ENCODE measurements around the gene FCER1G.
"Not testable (repeated sequence)": the region's sequence is repeated elsewhere in the genome, so short reads cannot be mapped to it uniquely, and the experiment has no call there.

Gene FCER1G

GRCh38 chr1:161222175-161223019 is 7.3 kb downstream of the FCER1G start:
- POLR2A ChIA-PET: interaction anchor here (0.5 to 0.6 kb wide), 2 partner anchors 64 to 938 kb away, joined by 3 read pairs; no protein-coding TSS in a partner anchor
- H3K36me3 ChIP-seq (ENCODE audit: control insufficient read depth in 4 of 4, insufficient read depth in 4 of 4, low read length in 3 of 4): peaks cover 0 to 14% (median 0%) of the 10 kb centered on the region in 4 experiments

GRCh38 chr1:161223805-161224694 is 9.0 kb downstream of the FCER1G start:
- WGBS (ENCODE audit: insufficient coverage): 100% methylated on average over 2 of the region's 7 CpGs
- ChIA-PET CTCF (interaction anchor here (0.6 to 16.6 kb wide), 13 partner anchors 8 to 158 kb away, joined by 3 to 316 read pairs (median 5); partner anchors contain the start of genes CFAP126 and NDUFS2), POLR2A (interaction anchor here (0.7 kb wide), 1 partner anchor 89 kb away, joined by 3 read pairs; no protein-coding TSS in a partner anchor)
- Histone ChIP-seq H3K4me1 (ENCODE audit: control extremely low read depth in 1 of 4, control insufficient read depth in 4 of 4, insufficient read depth in 4 of 4, low read length in 3 of 4) (peaks cover 2 to 33% (median 30%) of the 10 kb centered on the region in 4 experiments), H3K4me3 (ENCODE audit: control insufficient read depth in 1 of 7, extremely low read depth in 1 of 7, insufficient read depth in 4 of 7, low read depth in 2 of 7, low read length in 6 of 7) (no peak overlapping the region), H3K27ac (ENCODE audit: insufficient read depth in 1 of 2, low read depth in 1 of 2, low read length in 2 of 2, poor library complexity in 1 of 2, severe bottlenecking in 2 of 2) (no peak overlapping the region), H3K27me3 (replicated peaks in 2 of 5; ENCODE audit: control insufficient read depth in 4 of 5, insufficient read depth in 5 of 5, low read length in 4 of 5) (no peaks in the 10 kb centered on the region), H3K9me3 (ENCODE audit: control extremely low read depth in 1 of 5, control insufficient read depth in 4 of 5, insufficient read depth in 2 of 5, low read depth in 1 of 5, low read length in 4 of 5) (no peaks in the 10 kb centered on the region), H3K36me3 (ENCODE audit: control insufficient read depth in 4 of 4, insufficient read depth in 4 of 4, low read length in 3 of 4) (peaks cover under 1 to 19% (median 5%) of the 10 kb centered on the region in 4 experiments)
- DNase-seq: no peak

More at GRCh38 chr1:161222175-161223019, 7.3 kb downstream of the FCER1G start:
- DNase-seq: no peak
- Histone ChIP-seq H3K27ac (ENCODE audit: insufficient read depth in 1 of 2, low read depth in 1 of 2, low read length in 2 of 2, poor library complexity in 1 of 2, severe bottlenecking in 2 of 2) (no peak overlapping the region), H3K4me1 (ENCODE audit: control extremely low read depth in 1 of 4, control insufficient read depth in 4 of 4, insufficient read depth in 4 of 4, low read length in 3 of 4) (peaks cover 2 to 30% (median 23%) of the 10 kb centered on the region in 4 experiments), H3K9me3 (ENCODE audit: control extremely low read depth in 1 of 5, control insufficient read depth in 4 of 5, insufficient read depth in 2 of 5, low read depth in 1 of 5, low read length in 4 of 5) (no peaks in the 10 kb centered on the region), H3K27me3 (replicated peaks in 2 of 5; ENCODE audit: control insufficient read depth in 4 of 5, insufficient read depth in 5 of 5, low read length in 4 of 5) (no peaks in the 10 kb centered on the region), H3K4me3 (ENCODE audit: control insufficient read depth in 1 of 7, extremely low read depth in 1 of 7, insufficient read depth in 4 of 7, low read depth in 2 of 7, low read length in 6 of 7) (no peak overlapping the region)
- 97% methylated on average over 4 of the region's 6 CpGs for WGBS (ENCODE audit: insufficient coverage)
- CTCF ChIA-PET: interaction anchor here (0.6 to 16.6 kb wide), 17 partner anchors 15 to 168 kb away, joined by 3 to 316 read pairs (median 3); partner anchors contain the start of genes ADAMTS4, CFAP126 and NDUFS2

GRCh38 chr1:161224695-161225087 is 9.6 kb downstream of the FCER1G start:
- H3K9me3 ChIP-seq (ENCODE audit: control extremely low read depth in 1 of 5, control insufficient read depth in 4 of 5, insufficient read depth in 2 of 5, low read depth in 1 of 5, low read length in 4 of 5); H3K4me3 ChIP-seq (ENCODE audit: control insufficient read depth in 1 of 7, extremely low read depth in 1 of 7, insufficient read depth in 4 of 7, low read depth in 2 of 7, low read length in 6 of 7); DNase-seq; H3K27me3 ChIP-seq (replicated peaks in 2 of 5; ENCODE audit: control insufficient read depth in 4 of 5, insufficient read depth in 5 of 5, low read length in 4 of 5); H3K27ac ChIP-seq (ENCODE audit: insufficient read depth in 1 of 2, low read depth in 1 of 2, low read length in 2 of 2, poor library complexity in 1 of 2, severe bottlenecking in 2 of 2): not testable (repeated sequence)
- peaks cover 4 to 19% (median 10%) of the 10 kb centered on the region in 4 experiments for H3K36me3 ChIP-seq (ENCODE audit: control insufficient read depth in 4 of 4, insufficient read depth in 4 of 4, low read length in 3 of 4)
- CTCF ChIA-PET: interaction anchor here (0.8 to 16.6 kb wide), 11 partner anchors 8 to 157 kb away, joined by 3 to 316 read pairs (median 9); partner anchors contain the start of genes NDUFS2 and SDHC
- WGBS (ENCODE audit: insufficient coverage): 100% methylated on average over 12 of the region's 13 CpGs
- POLR2A ChIA-PET: interaction anchor here (0.7 kb wide), 1 partner anchor 88 kb away, joined by 3 read pairs; no protein-coding TSS in a partner anchor
- H3K4me1 ChIP-seq (ENCODE audit: control extremely low read depth in 1 of 4, control insufficient read depth in 4 of 4, insufficient read depth in 4 of 4, low read length in 3 of 4): peaks cover 2 to 33% (median 30%) of the 10 kb centered on the region in 4 experiments

GRCh38 chr1:161225178-161225533 is 10.1 kb downstream of the FCER1G start:
- peak overlapping the region in 2 of 7 experiments; percentile 30 to 34 for H3K4me3 ChIP-seq (ENCODE audit: control insufficient read depth in 1 of 7, extremely low read depth in 1 of 7, insufficient read depth in 4 of 7, low read depth in 2 of 7, low read length in 6 of 7)
- H3K4me1 ChIP-seq (ENCODE audit: control extremely low read depth in 1 of 4, control insufficient read depth in 4 of 4, insufficient read depth in 4 of 4, low read length in 3 of 4): peaks cover 2 to 33% (median 30%) of the 10 kb centered on the region in 4 experiments
- CTCF ChIA-PET: interaction anchor here (0.6 to 16.6 kb wide), 24 partner anchors 9 to 157 kb away, joined by 3 to 316 read pairs (median 8); partner anchors contain the start of genes ADAMTS4, CFAP126, FCER1G and NDUFS2
- no peaks in the 10 kb centered on the region for H3K9me3 ChIP-seq (ENCODE audit: control extremely low read depth in 1 of 5, control insufficient read depth in 4 of 5, insufficient read depth in 2 of 5, low read depth in 1 of 5, low read length in 4 of 5)
- POLR2A ChIA-PET: interaction anchor here (0.7 to 1.1 kb wide), 4 partner anchors 20 to 89 kb away, joined by 3 to 11 read pairs (median 7); partner anchors contain the start of genes NDUFS2 and SDHC
- no peaks in the 10 kb centered on the region for H3K27me3 ChIP-seq (replicated peaks in 2 of 5; ENCODE audit: control insufficient read depth in 4 of 5, insufficient read depth in 5 of 5, low read length in 4 of 5)
- DNase-seq: no peak
- H3K36me3 ChIP-seq (ENCODE audit: control insufficient read depth in 4 of 4, insufficient read depth in 4 of 4, low read length in 3 of 4): peaks cover 4 to 20% (median 13%) of the 10 kb centered on the region in 4 experiments
- 87% methylated on average over 5 of the region's 7 CpGs for WGBS (ENCODE audit: insufficient coverage)
- no peak overlapping the region for H3K27ac ChIP-seq (ENCODE audit: insufficient read depth in 1 of 2, low read depth in 1 of 2, low read length in 2 of 2, poor library complexity in 1 of 2, severe bottlenecking in 2 of 2)

GRCh38 chr1:161225534-161226319 is 10.6 kb downstream of the FCER1G start, which contains the start of gene TOMM40L:
Gene TOMM40L (plus strand): TSS chr1:161226060. CDS start chr1:161226490, 430 bp downstream.
- H3K4me3 ChIP-seq (ENCODE audit: control insufficient read depth in 1 of 7, extremely low read depth in 1 of 7, insufficient read depth in 4 of 7, low read depth in 2 of 7, low read length in 6 of 7): peak within 1 kb of the TSS; percentile 60 to 99 (median 90)
- H3K9me3 ChIP-seq (ENCODE audit: control extremely low read depth in 1 of 5, control insufficient read depth in 4 of 5, insufficient read depth in 2 of 5, low read depth in 1 of 5, low read length in 4 of 5): no peaks in the 10 kb centered on the region
- H3K27me3 ChIP-seq (replicated peaks in 2 of 5; ENCODE audit: control insufficient read depth in 4 of 5, insufficient read depth in 5 of 5, low read length in 4 of 5): no peaks in the 10 kb centered on the region
- ChIA-PET CTCF (interaction anchor here (0.6 to 16.6 kb wide), 29 partner anchors 9 to 156 kb away, joined by 3 to 316 read pairs (median 5); partner anchors contain the start of genes ADAMTS4, CFAP126, FCER1G and NDUFS2), POLR2A (interaction anchor here (0.5 to 1.1 kb wide), 4 partner anchors 20 to 89 kb away, joined by 4 to 11 read pairs (median 7); partner anchors contain the start of genes NDUFS2 and SDHC)
- H3K36me3 ChIP-seq (ENCODE audit: control insufficient read depth in 4 of 4, insufficient read depth in 4 of 4, low read length in 3 of 4): peaks cover 7 to 26% (median 14%) of the 10 kb centered on the region in 4 experiments
- peaks cover 2 to 33% (median 30%) of the 10 kb centered on the region in 4 experiments for H3K4me1 ChIP-seq (ENCODE audit: control extremely low read depth in 1 of 4, control insufficient read depth in 4 of 4, insufficient read depth in 4 of 4, low read length in 3 of 4)
- DNase-seq: peak; percentile 100
- peak within 1 kb of the TSS in 1 of 2 experiments; percentile 67 for H3K27ac ChIP-seq (ENCODE audit: insufficient read depth in 1 of 2, low read depth in 1 of 2, low read length in 2 of 2, poor library complexity in 1 of 2, severe bottlenecking in 2 of 2)
- 2% methylated on average over 7 of the region's 16 CpGs for WGBS (ENCODE audit: insufficient coverage)
